ENCODE results near the gene ACADM.
"Not testable (repeated sequence)": the region's sequence is repeated elsewhere in the genome, so short reads cannot be mapped to it uniquely, and the experiment has no call there.

The ACADM gene

GRCh38 chr1:75724472-75725022, at the start of gene ACADM:
ACADM (plus strand) TSS chr1:75724709; CDS start chr1:75724788, 79 bp downstream.
- DNase-seq (ENCODE audit: low read depth): peak; percentile 69

GRCh38 chr1:75677443-75677842, 47.1 kb upstream of the ACADM start:
- DNase-seq (ENCODE audit: low read depth): no peak

GRCh38 chr1:75677964-75678363, 46.5 kb upstream of the ACADM start:
- DNase-seq (ENCODE audit: low read depth): not testable (repeated sequence)

- no peak for DNase-seq (ENCODE audit: low read depth)
These were observed 34.0 kb upstream of the ACADM start for GRCh38 chr1:75690547-75690946.

GRCh38 chr1:75693551-75693950, 31.0 kb upstream of the ACADM start:
- DNase-seq (ENCODE audit: low read depth): no peak

- no peak for DNase-seq (ENCODE audit: low read depth)
These were observed 28.5 kb upstream of the ACADM start for GRCh38 chr1:75696000-75696399.

GRCh38 chr1:75707191-75707590, 17.3 kb upstream of the ACADM start:
- DNase-seq (ENCODE audit: low read depth): no peak

- no peak for DNase-seq (ENCODE audit: low read depth)
These were observed 15.6 kb upstream of the ACADM start for GRCh38 chr1:75708910-75709309.

GRCh38 chr1:75710832-75711231, 13.7 kb upstream of the ACADM start:
- DNase-seq (ENCODE audit: low read depth): no peak

GRCh38 chr1:75711846-75712245, 12.7 kb upstream of the ACADM start:
- DNase-seq (ENCODE audit: low read depth): no peak

GRCh38 chr1:75712306-75712705, 12.2 kb upstream of the ACADM start:
- no peak for DNase-seq (ENCODE audit: low read depth)

- DNase-seq (ENCODE audit: low read depth): no peak
These were observed 4.7 kb upstream of the ACADM start for GRCh38 chr1:75719810-75720209.

GRCh38 chr1:75720325-75720724, 4.2 kb upstream of the ACADM start:
- DNase-seq (ENCODE audit: low read depth): no peak

- no peak for DNase-seq (ENCODE audit: low read depth)
These were observed 3.7 kb upstream of the ACADM start for GRCh38 chr1:75720820-75721219.

GRCh38 chr1:75722246-75722645, 2.3 kb upstream of the ACADM start:
- DNase-seq (ENCODE audit: low read depth): not testable (repeated sequence)

- DNase-seq (ENCODE audit: low read depth): no peak
These were observed 1.5 kb upstream of the ACADM start for GRCh38 chr1:75722966-75723365.

- peak; percentile 38 for DNase-seq (ENCODE audit: low read depth)
These were observed 479 bp upstream of the ACADM start for GRCh38 chr1:75723989-75724471.

GRCh38 chr1:75725266-75725665, 757 bp downstream of the ACADM start:
- DNase-seq (ENCODE audit: low read depth): no peak

GRCh38 chr1:75725861-75726361, 1.4 kb downstream of the ACADM start:
- DNase-seq (ENCODE audit: low read depth): no peak

GRCh38 chr1:75727571-75727970, 3.1 kb downstream of the ACADM start:
- DNase-seq (ENCODE audit: low read depth): no peak

- DNase-seq (ENCODE audit: low read depth): no peak
These were observed 5.9 kb downstream of the ACADM start for GRCh38 chr1:75730432-75730831.

GRCh38 chr1:75731881-75732280, 7.4 kb downstream of the ACADM start:
- DNase-seq (ENCODE audit: low read depth): no peak

GRCh38 chr1:75732703-75733102, 8.2 kb downstream of the ACADM start:
- DNase-seq (ENCODE audit: low read depth): no peak

- DNase-seq (ENCODE audit: low read depth): no peak
These were observed 9.2 kb downstream of the ACADM start for GRCh38 chr1:75733661-75734060.

Data from GM04504 (cell line).